ENCODE measurements around the gene DENND1A.
"Not testable (repeated sequence)": the region's sequence is repeated elsewhere in the genome, so short reads cannot be mapped to it uniquely, and the experiment has no call there.

Gene DENND1A

DNA sequence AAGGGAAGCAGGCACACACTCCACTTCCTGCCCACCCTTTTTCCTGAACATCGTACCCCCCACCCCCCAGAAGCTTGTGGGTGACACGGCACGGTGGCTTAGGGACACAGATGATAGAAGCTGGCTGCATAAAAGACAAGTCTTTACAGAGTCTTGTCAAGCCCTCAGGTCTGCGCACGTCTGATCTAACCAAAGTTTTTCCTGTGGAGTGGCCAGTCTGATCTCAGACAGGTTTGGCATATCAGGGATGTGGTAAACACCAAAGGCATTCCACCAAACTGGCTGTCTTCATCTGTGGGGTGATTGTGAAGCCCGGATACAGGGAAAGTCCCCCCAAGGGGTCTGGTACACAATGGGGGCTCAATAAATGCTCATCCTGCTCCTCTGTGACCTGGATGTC is 523.9 kb downstream of the DENND1A start:
- POLR2A ChIA-PET = no interaction called here
- TF ChIP-seq L3MBTL2 (conservative IDR thresholded peaks at IDR 0.05) (no peak), BHLHE40 (IDR thresholded peaks at IDR 0.05; ENCODE audit: borderline replicate concordance) (no peak), SUZ12 (IDR thresholded peaks at IDR 0.05) (no peak), SP1 (IDR thresholded peaks at IDR 0.05) (no peak), CTBP1 (IDR thresholded peaks at IDR 0.05; ENCODE audit: borderline replicate concordance) (no peak), ZNF384 (IDR thresholded peaks at IDR 0.05) (no peak), FOXM1 (IDR thresholded peaks at IDR 0.05; ENCODE audit: borderline replicate concordance) (no peak), TARDBP (IDR thresholded peaks at IDR 0.05) (no peak), FOXA1 (IDR thresholded peaks at IDR 0.05) (no peak), FOXK2 (IDR thresholded peaks at IDR 0.05) (no peak), NFRKB (IDR thresholded peaks at IDR 0.05) (no peak), ELF4 (IDR thresholded peaks at IDR 0.05) (no peak), LEF1 (IDR thresholded peaks at IDR 0.05; ENCODE audit: borderline replicate concordance) (no peak)
- TF ChIP-seq, protein P1, sequence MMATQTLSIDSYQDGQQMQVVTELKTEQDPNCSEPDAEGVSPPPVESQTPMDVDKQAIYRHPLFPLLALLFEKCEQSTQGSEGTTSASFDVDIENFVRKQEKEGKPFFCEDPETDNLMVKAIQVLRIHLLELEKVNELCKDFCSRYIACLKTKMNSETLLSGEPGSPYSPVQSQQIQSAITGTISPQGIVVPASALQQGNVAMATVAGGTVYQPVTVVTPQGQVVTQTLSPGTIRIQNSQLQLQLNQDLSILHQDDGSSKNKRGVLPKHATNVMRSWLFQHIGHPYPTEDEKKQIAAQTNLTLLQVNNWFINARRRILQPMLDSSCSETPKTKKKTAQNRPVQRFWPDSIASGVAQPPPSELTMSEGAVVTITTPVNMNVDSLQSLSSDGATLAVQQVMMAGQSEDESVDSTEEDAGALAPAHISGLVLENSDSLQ (IDR thresholded peaks at IDR 0.05) = no peak
- CTCF ChIA-PET = no interaction called here
- no peak for DNase-seq (ENCODE audit: extremely low spot score)

DNA sequence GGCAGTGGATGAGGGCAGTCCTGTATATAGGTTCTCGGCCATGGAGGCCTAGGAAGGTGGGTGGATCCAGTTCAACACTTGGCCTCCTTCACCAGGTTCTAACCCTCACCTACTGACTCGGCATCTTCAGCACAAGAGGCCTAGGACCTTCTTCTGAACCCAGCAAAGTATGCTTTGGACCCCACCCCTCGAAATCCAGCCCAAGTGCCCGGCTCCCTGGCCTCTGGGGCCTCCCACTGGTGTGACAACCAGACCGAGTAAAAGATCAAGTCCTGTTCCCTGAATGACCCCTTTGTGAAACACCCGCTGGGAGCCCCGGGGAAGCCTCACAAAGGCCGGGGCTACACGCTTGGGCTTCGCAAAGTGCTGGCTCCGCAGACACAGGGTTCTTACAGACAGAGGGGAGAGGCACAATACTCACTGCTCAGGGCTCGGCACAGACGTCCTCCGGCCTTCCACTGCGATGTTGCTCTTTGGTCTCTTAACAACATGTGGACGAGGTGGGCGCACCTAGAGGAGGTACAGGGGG is 526.9 kb downstream of the DENND1A start:
- TF ChIP-seq LEF1 (IDR thresholded peaks at IDR 0.05; ENCODE audit: borderline replicate concordance) (no peak), HDGF (IDR thresholded peaks at IDR 0.05; ENCODE audit: borderline replicate concordance) (no peak), BHLHE40 (IDR thresholded peaks at IDR 0.05; ENCODE audit: borderline replicate concordance) (no peak), CTBP1 (IDR thresholded peaks at IDR 0.05; ENCODE audit: borderline replicate concordance) (no peak), SUZ12 (IDR thresholded peaks at IDR 0.05) (no peak), ZNF384 (IDR thresholded peaks at IDR 0.05) (no peak), FOXA1 (IDR thresholded peaks at IDR 0.05) (no peak), L3MBTL2 (conservative IDR thresholded peaks at IDR 0.05) (no peak), ARNT (IDR thresholded peaks at IDR 0.05) (no peak), ELF4 (IDR thresholded peaks at IDR 0.05) (no peak), FOXM1 (IDR thresholded peaks at IDR 0.05; ENCODE audit: borderline replicate concordance) (no peak), FOXK2 (IDR thresholded peaks at IDR 0.05) (no peak), NFRKB (IDR thresholded peaks at IDR 0.05) (no peak)
- TF ChIP-seq, protein P1 (IDR thresholded peaks at IDR 0.05) = no peak
- ChIA-PET CTCF (no interaction called here), POLR2A (no interaction called here)
- no peak for DNase-seq (ENCODE audit: extremely low spot score)

DNA sequence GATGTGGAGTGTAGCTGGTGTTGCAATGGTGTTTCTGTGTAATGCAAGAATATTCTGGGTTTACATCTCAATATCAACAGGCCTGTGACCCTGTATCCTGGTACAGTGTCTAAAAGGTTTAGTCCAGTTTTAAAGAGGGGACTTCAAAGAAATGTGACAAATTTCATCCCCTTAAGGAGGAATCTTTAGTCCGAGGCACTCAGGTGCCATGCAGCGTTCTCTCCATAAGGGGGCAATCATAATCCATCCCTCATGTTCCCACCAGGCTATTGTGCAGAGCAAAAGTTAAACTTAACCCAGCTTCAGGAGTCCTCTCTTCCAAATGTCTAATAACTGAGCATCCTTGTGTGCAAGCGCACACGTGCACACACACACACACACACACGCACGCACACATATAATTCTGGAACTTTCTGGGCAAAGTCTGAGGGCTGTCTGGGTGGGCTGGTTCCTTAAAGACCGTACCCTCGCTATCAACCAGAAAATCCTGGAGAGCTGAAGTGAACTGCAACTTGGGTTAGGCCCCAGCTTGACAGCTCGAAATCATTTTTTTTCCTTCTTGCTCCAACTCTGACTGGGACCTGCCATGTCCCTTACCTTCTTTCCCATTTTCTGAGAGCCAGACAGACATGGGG is 527.9 kb downstream of the DENND1A start:
- peak; percentile 77 for DNase-seq (ENCODE audit: extremely low spot score)
- TF ChIP-seq FOXK2 (IDR thresholded peaks at IDR 0.05) (no peak), CTBP1 (IDR thresholded peaks at IDR 0.05; ENCODE audit: borderline replicate concordance) (no peak), FOXA1 (IDR thresholded peaks at IDR 0.05) (no peak)
- ChIA-PET CTCF (interaction anchor here (1.0 to 1.3 kb wide), 2 partner anchors 14 to 639 kb away, joined by 3 read pairs; no protein-coding TSS in a partner anchor), POLR2A (no interaction called here)

DNA sequence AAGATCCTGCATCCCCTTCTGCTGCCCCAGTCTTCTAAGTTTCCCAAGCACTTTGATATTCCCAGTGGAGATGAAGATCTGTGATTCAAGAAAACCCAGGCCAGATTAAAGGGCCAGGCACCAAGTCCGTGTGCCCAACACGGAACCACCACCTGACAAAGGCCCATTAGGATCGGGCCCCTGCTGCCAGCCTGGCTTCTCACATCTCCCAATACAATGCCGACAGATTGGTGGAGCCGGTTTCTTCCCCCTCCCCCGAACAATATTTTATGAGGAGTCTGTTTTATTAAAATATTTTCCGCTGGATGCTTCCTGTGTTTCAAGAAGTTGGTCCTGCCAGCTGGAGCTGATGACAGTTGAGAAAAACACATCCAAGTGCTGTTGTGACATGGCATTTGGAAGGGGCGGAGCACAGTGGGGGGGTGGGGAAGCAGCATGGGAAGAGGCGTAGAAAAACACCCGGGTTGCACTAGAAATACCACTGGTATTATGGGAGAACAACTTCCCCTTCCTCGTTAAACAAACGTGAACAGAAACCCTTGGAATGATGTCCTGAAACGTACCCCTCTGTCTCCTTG is 528.9 kb downstream of the DENND1A start:
- POLR2A ChIA-PET = no interaction called here
- no peak for DNase-seq (ENCODE audit: extremely low spot score)
- no peak for TF ChIP-seq NFRKB (IDR thresholded peaks at IDR 0.05)
- CTCF ChIA-PET = interaction anchor here (1.3 kb wide), 1 partner anchor 15 kb away, joined by 3 read pairs; no protein-coding TSS in a partner anchor

DNA sequence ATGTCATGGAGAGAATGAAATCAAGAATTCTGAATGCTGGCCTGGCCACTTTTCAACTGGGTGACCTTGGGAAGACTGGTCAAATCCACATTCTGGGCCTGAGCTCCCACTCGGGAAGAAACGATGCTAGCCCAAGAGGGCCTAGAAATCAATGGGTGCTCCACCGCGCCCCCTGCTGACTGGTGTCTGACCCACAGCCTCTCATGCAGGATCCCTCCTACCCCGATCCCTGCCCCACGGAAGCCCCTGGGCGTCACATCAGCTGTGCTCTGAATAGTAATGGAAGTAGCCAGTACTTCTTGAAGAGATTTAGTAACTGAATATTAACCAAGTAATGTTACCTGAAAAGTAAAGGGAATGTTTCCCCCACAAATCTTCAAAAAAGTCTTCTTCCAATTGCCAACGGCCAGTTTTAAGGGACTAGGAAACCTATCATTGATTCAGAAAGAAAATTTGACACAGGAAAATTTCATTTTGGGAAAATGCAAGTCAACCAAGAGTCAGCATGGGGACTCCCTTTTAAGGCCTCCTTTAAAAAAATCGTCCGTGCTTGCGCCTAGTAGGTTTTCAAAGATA is 530.0 kb downstream of the DENND1A start:
- CTCF ChIA-PET = interaction anchor here (0.6 to 1.6 kb wide), 4 partner anchors 10 to 1388 kb away, joined by 3 to 6 read pairs (median 3); no protein-coding TSS in a partner anchor
- peak; percentile 73 for DNase-seq (ENCODE audit: extremely low spot score)
- POLR2A ChIA-PET = no interaction called here

DNA sequence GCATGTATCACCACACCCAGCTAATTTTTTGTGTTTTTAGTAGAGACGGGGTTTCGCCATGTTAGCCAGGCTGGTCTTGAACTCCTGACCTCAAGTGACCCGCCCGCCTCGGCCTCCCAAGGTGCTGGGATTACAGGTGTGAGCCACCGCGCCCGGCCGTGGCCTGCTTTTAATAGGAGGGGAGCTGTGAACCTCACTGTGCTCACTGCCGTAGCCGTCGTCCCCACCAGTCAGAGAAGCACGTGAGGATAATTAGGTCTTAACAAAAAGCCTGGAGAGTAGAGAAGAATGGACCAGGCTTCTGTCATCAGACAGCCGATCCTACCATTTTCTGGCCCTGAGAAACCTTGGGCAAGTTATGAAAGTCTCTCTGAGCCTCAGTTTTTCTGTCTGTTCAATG is 531.0 kb downstream of the DENND1A start:
- DNase-seq (ENCODE audit: extremely low spot score); POLR2A ChIA-PET: not testable (repeated sequence)
- CTCF ChIA-PET = interaction anchor here (1.6 kb wide), 1 partner anchor 11 kb away, joined by 6 read pairs; no protein-coding TSS in a partner anchor

More for the DNA sequence above, 530.0 kb downstream of the DENND1A start:
- no peak for TF ChIP-seq LEF1 (IDR thresholded peaks at IDR 0.05; ENCODE audit: borderline replicate concordance)

- TF ChIP-seq FOXA1 (IDR thresholded peaks at IDR 0.05) = no peak
- TF ChIP-seq NFRKB (IDR thresholded peaks at IDR 0.05) = no peak
- no peak for TF ChIP-seq LEF1 (IDR thresholded peaks at IDR 0.05; ENCODE audit: borderline replicate concordance)
- no peak for TF ChIP-seq L3MBTL2 (conservative IDR thresholded peaks at IDR 0.05)
- no peak for TF ChIP-seq ELF4 (IDR thresholded peaks at IDR 0.05)
- TF ChIP-seq, protein P1 (IDR thresholded peaks at IDR 0.05) = no peak
- TF ChIP-seq SUZ12 (IDR thresholded peaks at IDR 0.05) = no peak
- TF ChIP-seq HDGF (IDR thresholded peaks at IDR 0.05; ENCODE audit: borderline replicate concordance) = no peak
- TF ChIP-seq ARNT (IDR thresholded peaks at IDR 0.05) = no peak
- no peak for TF ChIP-seq TARDBP (IDR thresholded peaks at IDR 0.05)
- no peak for TF ChIP-seq CTBP1 (IDR thresholded peaks at IDR 0.05; ENCODE audit: borderline replicate concordance)
- TF ChIP-seq FOXM1 (IDR thresholded peaks at IDR 0.05; ENCODE audit: borderline replicate concordance) = no peak
- TF ChIP-seq FOXK2 (IDR thresholded peaks at IDR 0.05) = no peak
- no peak for TF ChIP-seq ZNF384 (IDR thresholded peaks at IDR 0.05)
- no peak for TF ChIP-seq SP1 (IDR thresholded peaks at IDR 0.05)
- ChIA-PET CTCF (no interaction called here), POLR2A (no interaction called here)
- DNase-seq (ENCODE audit: extremely low spot score) = no peak
Observed at GRCh38 chr9:123397975-123398374, 532.0 kb downstream of the DENND1A start.

Measured in HEK293T (cell line).